Effector memory CD8-positive, alpha-beta T cell (primary cell): Measurements from ENCODE around the gene CDH1.

Experiments
- ATAC-seq: fragments of 150-1000 bp; cut with Tn5 transposase; replicated peaks from 2 replicates; pipeline ENCODE4 v1.10.0; 2021; ENCODE audit warnings: mild to moderate bottlenecking, moderate library complexity
- DNase-seq, 3 experiments: peaks; one replicate each; pipeline ENCODE4 v3.0.0; 2021
- H3K27ac Mint-ChIP-seq, 2 donors: one replicate each; pipeline ENCODE4 v1.8.0; 2022; ENCODE audit warnings: mild to moderate bottlenecking in 2 of 2, mixed read lengths in 2 of 2, moderate library complexity in 2 of 2
- H3K27me3 Mint-ChIP-seq, 2 donors: one replicate each; pipeline ENCODE4 v1.8.0; 2022; ENCODE audit warnings: mixed read lengths in 2 of 2
- H3K36me3 Mint-ChIP-seq: one replicate; pipeline ENCODE4 v1.8.0; 2022; ENCODE audit warnings: mild to moderate bottlenecking, moderate library complexity, mixed read lengths; ENCODE audit not compliant: insufficient read depth
- H3K4me1 Mint-ChIP-seq, 2 donors: one replicate each; pipeline ENCODE4 v1.8.0; 2022; ENCODE audit warnings: low read depth in 2 of 2, mixed read lengths in 2 of 2
- H3K4me3 Mint-ChIP-seq, 2 donors: one replicate each; pipeline ENCODE4 v1.8.0; 2022; ENCODE audit warnings: mild to moderate bottlenecking in 2 of 2, mixed read lengths in 2 of 2, moderate library complexity in 2 of 2
- H3K9me3 Mint-ChIP-seq, 2 donors: one replicate each; pipeline ENCODE4 v1.8.0; 2022; ENCODE audit warnings: mixed read lengths in 2 of 2

CDH1 gene

DNA sequence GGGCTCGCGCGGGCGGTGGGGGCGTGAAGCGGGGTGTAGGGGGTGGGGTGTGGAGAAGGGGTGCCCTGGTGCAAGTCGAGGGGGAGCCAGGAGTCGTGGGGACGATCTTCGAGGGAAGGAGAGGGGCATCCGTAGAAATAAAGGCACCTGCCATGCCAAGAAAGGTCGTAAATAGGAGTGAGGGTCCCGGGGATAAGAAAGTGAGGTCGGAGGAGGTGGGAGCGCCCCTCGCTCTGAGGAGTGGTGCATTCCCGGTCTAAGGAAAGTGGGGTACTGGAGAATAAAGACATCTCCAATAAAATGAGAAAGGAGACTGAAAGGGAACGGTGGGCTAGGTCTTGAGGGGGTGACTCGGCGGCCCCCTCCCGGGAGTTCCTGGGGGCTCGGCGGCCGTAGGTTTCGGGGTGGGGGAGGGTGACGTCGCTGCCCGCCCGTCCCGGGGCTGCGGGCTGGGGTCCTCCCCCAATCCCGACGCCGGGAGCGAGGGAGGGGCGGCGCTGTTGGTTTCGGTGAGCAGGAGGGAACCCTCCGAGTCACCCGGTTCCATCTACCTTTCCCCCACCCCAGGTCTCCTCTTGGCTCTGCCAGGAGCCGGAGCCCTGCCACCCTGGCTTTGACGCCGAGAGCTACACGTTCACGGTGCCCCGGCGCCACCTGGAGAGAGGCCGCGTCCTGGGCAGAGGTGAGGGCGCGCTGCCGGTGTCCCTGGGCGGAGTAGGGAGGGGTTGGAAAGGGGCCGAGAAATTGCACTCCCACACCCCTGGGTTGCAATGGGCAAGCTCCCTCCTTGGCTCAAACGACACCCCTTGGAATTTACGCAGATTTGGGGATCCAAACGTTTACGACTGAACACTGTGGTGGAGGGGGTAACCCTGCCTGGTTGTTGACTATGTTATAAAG, 888 bp downstream of the CDH1 start:
- H3K4me1 Mint-ChIP-seq = peaks cover 4% of the 10 kb centered on the region in 2 donors
- peak overlapping the region; percentile 50 to 65 for H3K4me3 Mint-ChIP-seq
- peaks cover 41 to 75% of the 10 kb centered on the region in 2 donors for H3K27me3 Mint-ChIP-seq
- ATAC-seq = no peak
- DNase-seq = no peak
- no peaks in the 10 kb centered on the region for H3K9me3 Mint-ChIP-seq
- H3K27ac Mint-ChIP-seq = no peak overlapping the region
- no peaks in the 10 kb centered on the region for H3K36me3 Mint-ChIP-seq

DNA sequence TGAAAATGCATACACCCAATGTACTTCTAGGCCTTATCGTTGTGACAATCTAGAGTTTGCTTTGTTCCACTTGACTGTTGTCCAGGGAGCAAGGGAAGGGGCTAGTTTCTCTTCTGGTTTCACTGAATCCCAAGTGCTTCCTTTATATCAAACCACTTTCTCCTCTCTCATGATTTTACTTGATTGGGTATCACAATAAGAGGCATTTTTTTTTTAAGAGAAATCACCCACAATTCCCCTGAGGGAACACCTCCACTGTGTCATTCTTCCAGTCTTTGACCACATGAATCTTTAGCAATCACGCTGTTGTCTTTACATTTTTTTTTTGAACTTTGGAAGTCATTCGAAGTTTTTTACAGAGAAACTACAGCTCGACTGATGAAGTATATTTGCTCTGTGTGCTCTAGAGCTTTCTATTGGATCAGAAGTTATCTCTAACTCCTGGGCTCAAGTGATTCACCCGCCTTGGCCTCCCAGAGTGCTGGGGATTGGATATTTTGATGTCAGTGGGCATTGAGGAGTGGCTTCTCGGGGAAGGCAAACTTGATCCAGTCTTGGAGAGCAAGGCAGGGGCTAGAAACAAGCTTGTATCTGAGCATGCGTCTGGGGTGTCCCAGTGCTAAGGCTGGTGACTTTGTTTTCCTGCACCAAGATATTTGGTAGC, 3.0 kb downstream of the CDH1 start:
- no peak for DNase-seq
- Mint-ChIP-seq H3K4me3 (no peak overlapping the region), H3K27me3 (peaks cover 44 to 64% of the 10 kb centered on the region in 2 donors), H3K4me1 (peaks cover 4% of the 10 kb centered on the region in 2 donors), H3K36me3 (no peaks in the 10 kb centered on the region), H3K9me3 (no peaks in the 10 kb centered on the region), H3K27ac (no peak overlapping the region)
- no peak for ATAC-seq

DNA sequence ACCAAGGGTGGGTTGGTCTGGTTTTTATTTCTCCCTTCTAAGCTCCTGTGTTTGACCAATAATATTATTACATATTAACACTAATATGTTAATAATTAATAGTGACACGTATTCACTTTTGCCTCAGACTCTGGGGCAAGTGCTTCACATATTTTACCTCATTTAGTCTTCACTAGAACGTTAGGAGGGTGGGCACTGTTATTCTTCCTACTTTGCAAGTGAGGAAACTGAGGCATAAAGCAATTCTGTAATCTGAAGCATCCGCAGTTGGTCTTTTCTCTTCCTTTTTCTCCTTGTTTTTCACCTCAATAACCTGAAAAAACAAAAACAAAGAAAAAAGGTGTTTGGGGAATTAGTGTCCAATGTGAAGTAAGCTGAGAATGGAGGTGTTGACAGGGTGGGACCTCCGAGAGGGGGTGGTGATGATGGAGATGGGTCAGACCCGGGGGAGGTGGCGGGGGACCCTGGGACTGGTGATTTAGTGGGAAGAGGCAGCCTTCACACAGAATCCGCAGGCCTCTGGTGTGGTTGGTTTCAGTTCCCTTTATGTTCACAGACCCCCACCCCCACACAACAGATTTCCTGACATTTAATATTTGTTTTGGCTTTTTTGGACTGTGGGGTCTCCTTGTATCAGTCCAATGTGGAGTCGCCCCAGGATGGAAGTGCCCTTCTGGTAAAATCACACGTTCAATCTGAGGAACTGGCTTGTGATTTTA, 3.7 kb downstream of the CDH1 start:
- no peak overlapping the region for H3K27ac Mint-ChIP-seq

DNA sequence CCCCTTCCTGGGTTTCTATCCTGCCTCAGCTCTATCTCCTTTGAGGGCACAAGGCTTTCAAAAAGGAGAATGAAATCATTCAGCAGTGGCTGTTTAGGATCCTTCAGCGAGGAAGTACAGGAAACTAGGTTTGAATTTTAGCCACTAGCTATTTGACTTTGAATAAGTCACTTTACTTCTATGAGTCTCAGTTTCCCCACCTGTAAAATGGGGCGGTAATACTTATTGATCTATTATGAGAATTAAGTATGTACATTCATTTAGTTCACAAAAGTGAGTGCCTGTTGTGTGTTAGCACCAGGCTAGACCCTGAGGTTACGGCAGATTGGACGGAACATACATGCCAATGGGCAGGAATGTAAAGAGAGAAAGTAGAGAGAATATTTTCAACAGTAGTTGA, 6.6 kb downstream of the CDH1 start:
- no peaks in the 10 kb centered on the region for H3K36me3 Mint-ChIP-seq
- no peaks in the 10 kb centered on the region for H3K4me1 Mint-ChIP-seq
- ATAC-seq (no peak), DNase-seq (no peak)
- H3K27me3 Mint-ChIP-seq = peaks cover 19 to 42% of the 10 kb centered on the region in 2 donors
- H3K4me3 Mint-ChIP-seq = no peak overlapping the region
- H3K27ac Mint-ChIP-seq = no peak overlapping the region
- H3K9me3 Mint-ChIP-seq = no peaks in the 10 kb centered on the region

More for the DNA sequence above, 3.7 kb downstream of the CDH1 start:
- Mint-ChIP-seq H3K4me1 (peaks cover 4% of the 10 kb centered on the region in 2 donors), H3K36me3 (no peaks in the 10 kb centered on the region), H3K9me3 (no peaks in the 10 kb centered on the region), H3K27me3 (peaks cover 41 to 61% of the 10 kb centered on the region in 2 donors), H3K4me3 (no peak overlapping the region)
- no peak for DNase-seq
- ATAC-seq = no peak

DNA sequence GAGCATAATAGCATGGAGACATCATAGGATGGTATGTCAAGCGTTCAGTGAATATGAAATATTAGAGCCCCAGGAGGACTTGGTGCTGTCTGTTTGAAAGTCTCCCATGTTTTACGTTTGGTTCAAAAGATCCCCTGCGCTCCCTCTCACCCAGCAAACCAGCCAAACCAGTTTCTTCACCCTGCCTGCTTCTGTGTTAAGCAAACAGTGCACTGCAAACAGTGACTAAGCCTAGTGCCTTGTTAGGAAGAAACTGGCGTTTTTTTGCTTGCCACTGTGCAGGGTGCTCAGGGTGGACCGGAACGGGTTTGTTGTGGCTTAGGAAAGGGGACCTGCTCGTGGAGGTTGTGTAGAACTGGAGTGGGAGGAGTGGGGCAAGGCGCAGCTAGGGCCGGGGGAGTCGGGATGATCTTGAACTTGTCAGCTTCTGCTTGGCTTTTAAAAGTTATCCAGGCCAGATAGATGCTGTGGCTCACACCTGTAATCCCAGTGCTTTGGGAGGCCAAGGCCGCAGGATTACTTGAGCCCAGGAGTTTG, 7.7 kb downstream of the CDH1 start:
- H3K27me3 Mint-ChIP-seq = peaks cover 18 to 38% of the 10 kb centered on the region in 2 donors
- H3K4me3 Mint-ChIP-seq = no peak overlapping the region
- ATAC-seq = no peak
- no peaks in the 10 kb centered on the region for H3K9me3 Mint-ChIP-seq
- H3K36me3 Mint-ChIP-seq = no peaks in the 10 kb centered on the region
- H3K27ac Mint-ChIP-seq = no peak overlapping the region
- H3K4me1 Mint-ChIP-seq = no peaks in the 10 kb centered on the region
- no peak for DNase-seq

DNA sequence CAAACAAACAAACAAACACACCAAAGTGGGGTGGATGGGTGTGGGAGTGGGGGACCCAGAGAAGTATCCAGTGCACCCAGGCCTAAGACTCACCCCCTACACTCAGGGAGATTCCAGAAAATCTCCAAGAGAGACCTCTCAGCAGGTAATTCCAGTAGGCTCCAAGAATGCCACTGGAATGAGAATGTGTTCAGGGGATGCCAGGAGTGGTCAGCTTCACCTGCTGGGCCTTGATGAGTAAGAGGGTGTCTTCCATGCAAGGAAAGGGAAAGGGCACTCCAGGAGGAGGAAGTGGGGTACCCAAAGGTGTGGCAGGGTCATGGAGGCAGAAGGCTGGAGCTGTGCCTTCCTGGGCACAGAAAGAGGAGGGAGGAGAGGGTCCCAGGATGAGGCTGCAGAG, 9.9 kb downstream of the CDH1 start:
- Mint-ChIP-seq H3K27ac (no peak overlapping the region), H3K27me3 (peaks cover 8 to 19% of the 10 kb centered on the region in 2 donors), H3K36me3 (no peaks in the 10 kb centered on the region), H3K9me3 (no peaks in the 10 kb centered on the region), H3K4me1 (peaks cover 0 to under 1% of the 10 kb centered on the region in 2 donors), H3K4me3 (no peak overlapping the region)
- DNase-seq = no peak
- no peak for ATAC-seq

DNA sequence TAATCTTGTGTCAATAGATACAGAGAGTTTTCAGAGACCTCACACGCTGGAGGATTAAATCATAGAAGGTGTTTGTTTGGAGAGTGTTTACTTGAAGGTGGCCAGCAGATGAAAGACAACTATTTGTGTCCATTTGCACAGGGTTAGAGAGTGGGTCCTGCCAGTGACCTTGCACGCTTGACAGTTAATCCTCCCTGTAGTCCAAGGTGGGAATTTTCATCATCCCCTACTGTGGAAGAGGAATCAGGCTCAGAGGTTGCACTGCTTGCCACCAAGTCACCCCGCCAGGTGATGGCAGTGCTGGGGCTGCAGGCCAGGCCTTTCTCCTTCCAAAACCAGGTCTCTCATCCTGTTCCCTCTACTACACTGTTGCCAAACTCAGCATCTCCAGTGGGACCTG, 12.3 kb downstream of the CDH1 start:
- Mint-ChIP-seq H3K27me3 (peaks cover 6 to 19% of the 10 kb centered on the region in 2 donors), H3K27ac (no peak overlapping the region), H3K36me3 (no peaks in the 10 kb centered on the region), H3K4me1 (peaks cover 5 to 10% of the 10 kb centered on the region in 2 donors), H3K9me3 (no peaks in the 10 kb centered on the region), H3K4me3 (no peak overlapping the region)
- ATAC-seq (no peak), DNase-seq (no peak)

DNA sequence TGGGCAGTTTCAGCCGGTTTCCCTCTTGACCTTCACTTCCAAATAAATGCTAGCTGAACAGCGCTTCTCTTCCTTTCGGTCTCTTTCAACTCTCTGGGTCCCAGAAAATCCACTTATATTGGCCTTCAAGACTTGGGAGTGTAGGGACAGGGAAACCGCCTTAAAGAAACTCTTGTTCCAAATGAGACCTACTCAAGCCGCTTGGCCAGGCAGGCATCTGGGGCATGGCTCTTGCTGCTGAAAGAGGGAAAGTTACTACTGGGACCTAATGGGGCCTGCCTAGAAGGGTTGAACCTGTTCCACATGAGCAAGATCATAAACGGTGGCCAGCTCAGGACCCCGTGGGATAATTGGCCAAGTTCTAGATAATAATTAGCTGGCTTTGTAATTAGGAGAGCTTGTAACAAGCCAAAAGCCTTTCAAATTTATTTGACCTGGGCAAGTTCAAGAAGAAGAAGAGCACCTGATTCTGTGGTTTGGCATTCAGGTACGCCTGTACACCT, 13.2 kb downstream of the CDH1 start:
- Mint-ChIP-seq H3K4me3 (no peak overlapping the region), H3K4me1 (peaks cover 5 to 10% of the 10 kb centered on the region in 2 donors), H3K9me3 (no peaks in the 10 kb centered on the region), H3K27ac (no peak overlapping the region), H3K27me3 (peaks cover 0 to 10% of the 10 kb centered on the region in 2 donors), H3K36me3 (no peaks in the 10 kb centered on the region)
- ATAC-seq = no peak
- DNase-seq = no peak

DNA sequence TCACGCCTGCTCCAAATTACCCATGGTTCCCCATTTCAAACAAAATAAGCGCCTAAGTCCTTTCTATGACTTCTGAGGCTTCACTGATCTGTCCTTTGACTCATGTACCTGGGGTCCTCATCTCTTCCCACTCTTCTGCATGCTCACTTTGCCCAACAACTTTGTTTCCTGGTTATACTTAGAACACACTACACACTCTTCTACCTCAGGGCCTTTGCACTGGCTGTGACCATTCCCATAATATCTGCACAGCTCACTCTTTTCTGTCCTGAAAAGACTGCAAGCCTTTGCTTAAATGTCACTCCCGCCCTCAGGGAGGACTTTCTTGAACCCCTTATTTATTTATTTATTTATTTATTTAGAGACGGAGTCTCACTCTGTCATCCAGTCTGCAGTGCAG, 14.1 kb downstream of the CDH1 start:
- Mint-ChIP-seq H3K27ac (no peak overlapping the region), H3K36me3 (no peaks in the 10 kb centered on the region), H3K4me3 (no peak overlapping the region), H3K4me1 (peaks cover 5 to 11% of the 10 kb centered on the region in 2 donors), H3K9me3 (no peaks in the 10 kb centered on the region), H3K27me3 (peaks cover 0 to 10% of the 10 kb centered on the region in 2 donors)
- ATAC-seq (no peak), DNase-seq (no peak)

DNA sequence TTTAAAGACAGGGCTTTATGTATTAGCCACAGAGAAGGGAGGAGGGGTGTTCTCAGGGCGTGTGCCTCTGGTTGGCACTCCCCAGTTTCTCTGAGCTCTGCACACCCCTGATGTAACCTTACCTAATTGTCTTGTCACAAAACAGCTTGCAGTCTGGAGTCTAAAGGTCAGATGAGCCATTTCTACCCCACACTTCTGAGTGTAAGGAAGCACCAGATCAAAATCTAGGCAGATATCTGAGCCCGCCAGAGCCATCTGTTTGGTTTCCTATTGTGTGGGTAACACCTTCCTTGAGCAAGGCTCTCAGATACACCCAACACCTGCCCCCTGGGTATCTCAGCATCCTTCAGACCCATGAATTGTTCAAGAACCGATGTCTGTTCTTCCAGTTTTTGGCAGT, 15.5 kb downstream of the CDH1 start:
- Mint-ChIP-seq H3K27me3 (no peaks in the 10 kb centered on the region), H3K4me3 (peak overlapping the region in 1 of 2 donors; percentile 62), H3K4me1 (peaks cover 10 to 23% of the 10 kb centered on the region in 2 donors), H3K9me3 (no peaks in the 10 kb centered on the region), H3K27ac (peak overlapping the region in 1 of 2 donors; percentile 59), H3K36me3 (no peaks in the 10 kb centered on the region)
- DNase-seq (peak in 2 of 3 experiments; percentile 21 to 42), ATAC-seq (peak; percentile 86)

DNA sequence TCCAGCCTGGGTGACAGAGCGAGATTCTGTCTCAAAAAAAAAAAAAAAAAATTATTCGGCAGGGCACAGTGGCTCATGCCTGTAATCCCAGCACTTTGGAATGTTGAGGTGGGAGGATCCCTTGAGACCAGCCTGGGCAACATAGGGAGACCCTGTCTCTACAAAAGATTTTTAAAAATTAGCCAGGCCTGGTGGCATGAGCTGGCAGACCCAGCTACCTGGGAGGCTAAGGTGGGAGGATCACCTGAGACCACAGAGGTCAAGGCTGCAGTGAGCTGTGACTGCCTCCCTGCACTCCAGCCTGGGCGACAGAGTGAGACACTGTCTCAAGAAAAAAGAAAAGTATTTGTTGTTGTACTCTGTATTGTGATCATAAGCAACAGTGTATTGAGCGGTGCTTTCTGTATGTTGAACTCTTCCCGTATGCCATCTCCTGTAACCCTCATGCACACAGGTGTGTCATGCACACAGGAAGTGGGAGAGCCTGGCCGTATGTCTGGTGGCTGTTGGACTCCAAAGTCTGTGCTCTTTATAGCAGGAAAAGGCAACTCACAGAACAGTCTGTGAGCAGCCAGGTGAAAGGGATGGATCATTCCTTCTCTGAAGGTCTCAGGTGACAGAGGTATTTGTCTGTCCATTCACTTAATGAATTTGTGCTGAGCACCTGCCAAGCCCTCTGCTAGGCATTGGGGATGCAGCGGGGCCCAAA, 17.1 kb downstream of the CDH1 start:
- Mint-ChIP-seq H3K4me3 (no peak overlapping the region), H3K27ac (peak overlapping the region in 1 of 2 donors; percentile 11), H3K36me3 (no peaks in the 10 kb centered on the region), H3K4me1 (peaks cover 11 to 23% of the 10 kb centered on the region in 2 donors), H3K9me3 (no peaks in the 10 kb centered on the region), H3K27me3 (no peaks in the 10 kb centered on the region)
- DNase-seq = no peak
- no peak for ATAC-seq

DNA sequence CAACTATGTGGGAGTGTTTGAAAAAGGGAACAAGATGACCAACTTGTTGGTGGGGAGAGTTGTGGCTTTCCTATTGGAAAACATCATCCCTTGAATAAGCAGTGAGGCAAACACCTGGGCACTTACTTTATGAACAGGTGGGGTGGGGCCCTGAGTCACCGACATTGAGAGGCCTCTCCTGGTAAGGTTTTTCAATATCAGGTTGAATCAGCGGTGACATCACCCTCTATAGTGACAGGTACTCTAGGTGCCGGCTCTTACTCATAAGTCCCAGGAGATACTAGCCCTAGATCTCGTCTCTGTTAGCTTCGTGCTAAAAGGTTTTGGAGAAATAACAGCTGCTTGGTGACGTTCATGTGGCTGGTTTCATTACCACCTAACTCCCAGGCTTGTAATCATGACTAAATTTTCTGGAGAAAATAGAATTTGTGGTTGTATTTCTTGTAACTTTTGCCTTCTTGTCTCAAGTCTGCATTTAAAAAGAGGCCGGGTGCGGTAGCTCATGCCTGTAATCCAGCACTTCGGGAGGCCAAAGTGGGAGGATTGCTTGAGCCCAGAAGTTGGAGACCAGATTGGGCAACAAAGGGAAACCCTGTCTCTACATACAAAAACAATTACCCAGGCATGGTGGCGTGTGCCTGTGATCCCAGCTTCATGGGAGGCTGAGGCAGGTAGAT, 19.3 kb downstream of the CDH1 start:
- Mint-ChIP-seq H3K9me3 (no peaks in the 10 kb centered on the region), H3K4me1 (peaks cover 13 to 28% of the 10 kb centered on the region in 2 donors), H3K4me3 (no peak overlapping the region), H3K27ac (peak overlapping the region in 1 of 2 donors; percentile 71), H3K27me3 (peaks cover 0 to 12% of the 10 kb centered on the region in 2 donors), H3K36me3 (no peaks in the 10 kb centered on the region)
- DNase-seq (no peak), ATAC-seq (peak; percentile 36)
